Measurements from ENCODE around the gene TACR2.

The TACR2 gene

GRCh38 chr10:69408318-69409175, 8.2 kb downstream of the TACR2 start:
- Mint-ChIP-seq H3K4me3 (peak overlapping the region; percentile 50), H3K27ac (peak overlapping the region; percentile 91), H3K4me1 (peaks cover 34% of the 10 kb centered on the region), H3K27me3 (peaks cover 3% of the 10 kb centered on the region), H3K9me3 (no peaks in the 10 kb centered on the region), H3K36me3 (peaks cover 10% of the 10 kb centered on the region)
- CTCF ChIA-PET, result interaction anchor here (0.7 to 4.1 kb wide), 16 partner anchors 11 to 295 kb away, joined by 3 to 40 read pairs (median 6); partner anchors contain the start of gene TSPAN15
- DNase-seq, result peak; percentile 92

GRCh38 chr10:69407621-69408301, 9.0 kb downstream of the TACR2 start:
- CTCF ChIA-PET, result interaction anchor here (0.7 to 4.1 kb wide), 17 partner anchors 10 to 294 kb away, joined by 3 to 40 read pairs (median 5); partner anchors contain the start of gene TSPAN15
- Mint-ChIP-seq H3K4me3 (peak overlapping the region; percentile 23), H3K36me3 (peaks cover 14% of the 10 kb centered on the region), H3K9me3 (no peaks in the 10 kb centered on the region), H3K27ac (peak overlapping the region; percentile 75), H3K27me3 (peaks cover 3% of the 10 kb centered on the region), H3K4me1 (peaks cover 29% of the 10 kb centered on the region)
- DNase-seq, result peak; percentile 34

DNA sequence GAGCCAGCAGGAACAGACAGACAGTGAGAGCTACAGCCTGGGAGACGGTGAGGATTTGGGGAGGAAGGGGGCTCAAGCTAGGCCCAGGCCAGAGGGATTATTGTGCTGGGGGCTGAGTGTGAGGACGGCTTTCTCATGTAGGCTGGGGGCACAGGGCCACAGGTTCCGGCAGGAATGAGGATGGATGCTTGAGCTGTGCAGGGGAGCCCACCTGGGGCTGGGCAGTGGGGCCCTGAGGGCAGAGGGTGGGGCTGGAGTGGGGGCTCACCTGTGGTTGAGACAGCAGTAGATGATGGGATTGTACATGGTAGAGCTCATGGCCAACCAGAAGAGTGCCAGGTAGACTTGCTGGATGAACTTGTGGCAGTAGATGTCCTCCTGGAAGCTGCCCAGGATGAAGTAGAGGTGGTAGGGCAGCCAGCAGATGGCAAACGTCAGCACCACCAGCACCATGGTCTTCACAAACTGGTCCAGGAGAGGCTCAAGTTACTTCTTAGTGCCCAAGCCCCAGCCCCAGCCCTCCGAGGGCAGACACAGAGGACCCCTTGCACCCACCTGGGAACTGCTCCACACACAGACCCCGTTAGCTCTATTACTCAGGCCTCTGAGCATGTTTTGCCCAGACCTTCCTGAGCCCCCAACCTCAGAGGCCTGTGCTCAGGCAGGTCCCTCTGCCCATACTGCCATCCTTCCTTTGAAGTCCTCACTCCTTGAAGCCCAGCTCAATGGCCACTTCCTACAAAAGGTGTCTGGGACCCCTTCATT, 9.7 kb downstream of the TACR2 start:
- CTCF ChIA-PET, result interaction anchor here (1.1 to 4.1 kb wide), 12 partner anchors 9 to 293 kb away, joined by 3 to 40 read pairs (median 8); partner anchors contain the start of gene TSPAN15
- no peak overlapping the region for H3K4me3 Mint-ChIP-seq

GRCh38 chr10:69406302-69406811, 10.4 kb downstream of the TACR2 start:
- Mint-ChIP-seq H3K4me3 (no peak overlapping the region), H3K27me3 (peaks cover 3% of the 10 kb centered on the region), H3K4me1 (peaks cover 29% of the 10 kb centered on the region), H3K9me3 (no peaks in the 10 kb centered on the region), H3K27ac (peak overlapping the region; percentile 38), H3K36me3 (peaks cover 23% of the 10 kb centered on the region)
- CTCF ChIA-PET, result interaction anchor here (1.1 to 4.1 kb wide), 7 partner anchors 13 to 234 kb away, joined by 3 to 40 read pairs (median 9); no protein-coding TSS in a partner anchor
- no peak for DNase-seq

More for the DNA sequence above, 9.7 kb downstream of the TACR2 start:
- no peaks in the 10 kb centered on the region for H3K9me3 Mint-ChIP-seq
- peaks cover 3% of the 10 kb centered on the region for H3K27me3 Mint-ChIP-seq
- H3K36me3 Mint-ChIP-seq, result peaks cover 18% of the 10 kb centered on the region
- H3K27ac Mint-ChIP-seq, result peak overlapping the region; percentile 38
- DNase-seq, result no peak
- H3K4me1 Mint-ChIP-seq, result peaks cover 29% of the 10 kb centered on the region

DNA sequence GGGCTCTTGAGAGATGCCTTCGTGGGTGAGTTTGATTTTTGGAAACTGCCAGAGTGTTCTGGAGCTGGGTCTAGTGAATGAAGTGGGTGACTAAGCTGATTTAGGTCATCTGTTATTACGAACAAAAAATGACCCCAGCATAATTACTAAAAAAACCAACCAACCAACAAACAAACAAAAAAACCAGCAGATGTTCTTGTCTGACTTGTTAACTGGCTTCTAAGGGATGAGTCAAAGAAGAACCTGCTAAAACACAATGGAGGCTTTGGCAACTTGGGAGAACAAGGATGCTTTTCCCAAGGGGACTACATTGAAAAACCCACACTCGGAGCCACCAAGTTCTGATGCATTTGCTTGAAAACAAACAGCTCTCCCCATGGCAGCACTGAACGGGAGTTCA, 11.5 kb downstream of the TACR2 start:
- H3K9me3 Mint-ChIP-seq, result no peaks in the 10 kb centered on the region
- peaks cover 26% of the 10 kb centered on the region for H3K4me1 Mint-ChIP-seq
- H3K27me3 Mint-ChIP-seq, result peaks cover 3% of the 10 kb centered on the region
- CTCF ChIA-PET, result interaction anchor here (1.2 to 4.1 kb wide), 3 partner anchors 14 to 166 kb away, joined by 3 to 40 read pairs (median 25); no protein-coding TSS in a partner anchor
- H3K4me3 Mint-ChIP-seq, result no peak overlapping the region
- peak overlapping the region; percentile 37 for H3K27ac Mint-ChIP-seq
- DNase-seq, result no peak
- peaks cover 34% of the 10 kb centered on the region for H3K36me3 Mint-ChIP-seq

GRCh38 chr10:69404786-69405185, 11.9 kb downstream of the TACR2 start:
- no peak overlapping the region for H3K4me3 Mint-ChIP-seq
- CTCF ChIA-PET, result interaction anchor here (4.0 to 4.1 kb wide), 2 partner anchors 103 to 166 kb away, joined by 25 to 40 read pairs; no protein-coding TSS in a partner anchor
- H3K27me3 Mint-ChIP-seq, result peaks cover 3% of the 10 kb centered on the region
- H3K36me3 Mint-ChIP-seq, result peaks cover 38% of the 10 kb centered on the region
- DNase-seq, result no peak
- H3K9me3 Mint-ChIP-seq, result no peaks in the 10 kb centered on the region
- H3K27ac Mint-ChIP-seq, result no peak overlapping the region
- H3K4me1 Mint-ChIP-seq, result peaks cover 23% of the 10 kb centered on the region

DNA sequence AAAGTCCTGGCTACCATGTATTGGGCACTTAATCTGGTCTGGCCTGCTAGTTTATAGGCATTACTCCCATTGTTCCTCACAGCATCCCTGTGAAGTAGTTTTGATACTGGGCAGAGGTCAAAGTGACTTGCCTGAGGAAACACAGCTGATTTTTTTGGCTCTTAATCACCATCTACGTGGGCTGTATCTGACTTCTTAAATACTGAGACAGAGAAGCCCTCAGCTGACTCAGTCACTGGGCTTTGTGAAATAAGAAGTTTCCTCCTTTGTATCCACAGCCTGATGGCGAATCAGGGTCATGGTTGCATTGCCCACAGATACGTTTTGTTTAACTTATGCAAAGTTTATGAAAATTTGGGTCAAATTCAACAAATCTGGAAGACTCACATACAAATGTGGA, 13.2 kb downstream of the TACR2 start:
- CTCF ChIA-PET, result interaction anchor here (0.7 kb wide), 1 partner anchor 102 kb away, joined by 3 read pairs; no protein-coding TSS in a partner anchor
- no peak overlapping the region for H3K27ac Mint-ChIP-seq
- no peak overlapping the region for H3K4me3 Mint-ChIP-seq
- peaks cover 14% of the 10 kb centered on the region for H3K4me1 Mint-ChIP-seq
- H3K36me3 Mint-ChIP-seq, result peaks cover 44% of the 10 kb centered on the region
- peaks cover 3% of the 10 kb centered on the region for H3K27me3 Mint-ChIP-seq
- H3K9me3 Mint-ChIP-seq, result no peaks in the 10 kb centered on the region
- no peak for DNase-seq

GRCh38 chr10:69403066-69403465, 13.7 kb downstream of the TACR2 start:
- Mint-ChIP-seq H3K27me3 (peaks cover 3% of the 10 kb centered on the region), H3K27ac (no peak overlapping the region), H3K9me3 (no peaks in the 10 kb centered on the region), H3K4me3 (no peak overlapping the region), H3K36me3 (peaks cover 47% of the 10 kb centered on the region), H3K4me1 (peaks cover 9% of the 10 kb centered on the region)
- DNase-seq, result no peak
- CTCF ChIA-PET, result interaction anchor here (2.2 kb wide), 1 partner anchor 10 kb away, joined by 6 read pairs; no protein-coding TSS in a partner anchor

- DNase-seq, result no peak
- H3K27ac Mint-ChIP-seq, result no peak overlapping the region
- H3K9me3 Mint-ChIP-seq, result no peaks in the 10 kb centered on the region
- H3K4me3 Mint-ChIP-seq, result no peak overlapping the region
- CTCF ChIA-PET, result interaction anchor here (2.2 kb wide), 1 partner anchor 10 kb away, joined by 6 read pairs; no protein-coding TSS in a partner anchor
- peaks cover 2% of the 10 kb centered on the region for H3K27me3 Mint-ChIP-seq
- peaks cover 48% of the 10 kb centered on the region for H3K36me3 Mint-ChIP-seq
- H3K4me1 Mint-ChIP-seq, result peaks cover 6% of the 10 kb centered on the region
Measured at GRCh38 chr10:69402386-69402785, 14.3 kb downstream of the TACR2 start.

DNA sequence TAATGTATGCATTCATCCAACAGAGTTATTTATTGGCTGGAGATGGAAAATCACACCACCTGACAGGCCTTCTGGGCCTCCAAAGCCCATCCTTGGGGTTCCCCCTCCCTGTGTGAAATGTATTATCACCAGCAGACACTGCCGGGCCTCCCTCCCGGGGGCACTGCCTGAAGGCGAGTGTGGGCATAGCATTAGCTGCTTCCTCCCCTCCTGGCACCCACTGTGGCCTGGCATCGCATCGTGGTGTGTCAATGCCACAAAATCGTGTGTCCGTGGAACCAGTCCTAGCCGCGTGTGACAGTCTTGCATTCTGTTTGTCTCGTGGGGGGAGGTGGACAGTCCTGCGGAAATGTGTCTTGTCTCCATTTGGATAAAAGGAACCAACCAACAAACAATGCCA, 15.3 kb downstream of the TACR2 start:
- Mint-ChIP-seq H3K4me1 (peaks cover 3% of the 10 kb centered on the region), H3K36me3 (peaks cover 54% of the 10 kb centered on the region), H3K27me3 (no peaks in the 10 kb centered on the region), H3K4me3 (no peak overlapping the region), H3K9me3 (no peaks in the 10 kb centered on the region), H3K27ac (no peak overlapping the region)
- no peak for DNase-seq
- CTCF ChIA-PET, result interaction anchor here (2.2 kb wide), 1 partner anchor 9 kb away, joined by 6 read pairs; no protein-coding TSS in a partner anchor

- no peak overlapping the region for H3K27ac Mint-ChIP-seq
- CTCF ChIA-PET, result interaction anchor here (2.2 kb wide), 1 partner anchor 8 kb away, joined by 6 read pairs; no protein-coding TSS in a partner anchor
- no peak for DNase-seq
- H3K36me3 Mint-ChIP-seq, result peaks cover 56% of the 10 kb centered on the region
- peaks cover under 1% of the 10 kb centered on the region for H3K4me1 Mint-ChIP-seq
- no peaks in the 10 kb centered on the region for H3K9me3 Mint-ChIP-seq
- no peaks in the 10 kb centered on the region for H3K27me3 Mint-ChIP-seq
- H3K4me3 Mint-ChIP-seq, result no peak overlapping the region
Measured at GRCh38 chr10:69400936-69401335, 15.8 kb downstream of the TACR2 start.

- CTCF ChIA-PET, result interaction anchor here (0.7 kb wide), 1 partner anchor 10 kb away, joined by 3 read pairs; no protein-coding TSS in a partner anchor
- no peaks in the 10 kb centered on the region for H3K4me1 Mint-ChIP-seq
- no peaks in the 10 kb centered on the region for H3K9me3 Mint-ChIP-seq
- no peak overlapping the region for H3K4me3 Mint-ChIP-seq
- H3K27me3 Mint-ChIP-seq, result no peaks in the 10 kb centered on the region
- peaks cover 58% of the 10 kb centered on the region for H3K36me3 Mint-ChIP-seq
- H3K27ac Mint-ChIP-seq, result no peak overlapping the region
- DNase-seq, result no peak
Measured at GRCh38 chr10:69398466-69398865, 18.3 kb downstream of the TACR2 start.

DNA sequence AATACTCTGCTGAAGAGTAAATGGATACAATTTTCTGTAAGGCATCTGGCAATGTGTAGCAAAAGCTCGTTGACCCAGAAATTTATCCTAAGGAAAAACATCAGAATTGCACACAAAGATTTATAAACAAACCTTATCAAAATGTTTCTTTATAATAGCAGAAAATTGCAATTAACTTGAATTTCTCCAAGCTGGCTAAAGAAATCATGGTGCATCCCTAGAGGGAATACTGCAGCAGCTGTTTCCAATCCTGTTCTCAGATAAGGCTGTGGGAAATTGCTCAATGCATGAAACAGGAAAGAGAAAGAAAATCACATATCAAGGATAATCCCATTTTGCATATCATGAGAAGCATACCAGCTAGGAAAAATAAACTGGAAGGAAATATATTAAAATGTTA, 18.7 kb downstream of the TACR2 start:
- Mint-ChIP-seq H3K9me3 (no peaks in the 10 kb centered on the region), H3K27ac (no peak overlapping the region), H3K36me3 (peaks cover 58% of the 10 kb centered on the region), H3K27me3 (no peaks in the 10 kb centered on the region), H3K4me3 (no peak overlapping the region), H3K4me1 (no peaks in the 10 kb centered on the region)
- CTCF ChIA-PET, result interaction anchor here (0.7 to 1.0 kb wide), 2 partner anchors 10 to 160 kb away, joined by 3 read pairs; no protein-coding TSS in a partner anchor
- no peak for DNase-seq

Data from activated naive CD4-positive, alpha-beta T cell treated with anti-CD3 and anti-CD28 coated beads, Interleukin-2, amount 10 ng/mL, durations not matched to agents 7 days and 5 days (primary cell).